Right lobe of liver (tissue), 4 donors: ENCODE data around the gene TRMT6.

Experiments
- CTCF ChIP-seq, 4 donors: fragments of 200-600 bp in 3 of 4; fragments of 450-650 bp in 1 of 4; IDR thresholded peaks; one replicate each; pipeline versions ENCODE4 v1.5.1 to v1.8.0; 2016 to 2022; ENCODE audit warnings: antibody characterized with exemption in 4 of 4, mild to moderate bottlenecking in 2 of 4
- POLR2A ChIP-seq: fragments of 450-650 bp; IDR thresholded peaks from one replicate; pipeline ENCODE4 v1.6.1; 2017; ENCODE audit warnings: antibody characterized with exemption, mild to moderate bottlenecking
- donor health status: DM: no; HTN: no; CAD: no.
- donor health status: DM: no; HTN: no; CAD: no.
- donor health status: DM: no; HTN: yes; CAD: no.

GRCh38 chr20:5949943-5950270 lies 426 bp downstream of the TRMT6 start:
- no peak for TF ChIP-seq CTCF (IDR thresholded peaks at IDR 0.05)
- no peak for TF ChIP-seq POLR2A
